SK-N-SH (cell line): Measurements from ENCODE around the gene ZBTB6. TPM values are rescaled to one million over a fixed set of nuclear protein-coding genes. Genes with fewer than 3 reads are reported as not detected.
A peak's percentile ranks its signal among the peaks of the same experiment; 100 is the strongest.

Experiments
- CTCF ChIA-PET: fragments of 300-600, 350-600 bp; formaldehyde crosslinking; extraction: SDS; loops from one replicate; lab custom pipeline; 2021; lab: Yijun Ruan, JAX
- POLR2A ChIA-PET: fragments of 350-600 bp; sonication (Branson Sonifier 250); formaldehyde crosslinking; extraction: SDS; loops from one replicate; lab custom pipeline; 2020; ENCODE audit warnings: antibody characterized with exemption, inconsistent platforms; lab: Yijun Ruan, JAX
- DNase-seq: peaks from one replicate; pipeline ENCODE4 v3.0.0; 2012
- H2AFZ ChIP-seq: fragments of 200-600 bp; sonication (generic); 2 replicates; pipeline ENCODE4 v1.8.1; 2016; ENCODE audit warnings: antibody characterized with exemption, mild to moderate bottlenecking, low read depth
- H3F3A ChIP-seq: fragments of 200-600 bp; sonication (generic); replicated peaks from 2 replicates; pipeline ENCODE3; 2016; ENCODE audit warnings: antibody characterized with exemption, mild to moderate bottlenecking; ENCODE audit not compliant: insufficient read depth
- H3K27ac ChIP-seq, 2 experiments: fragments of 200-500 bp in 1 of 2; fragments of 200-600 bp in 1 of 2; sonication (Bioruptor generic) in 1 of 2; sonication (generic), shearing (Covaris generic) in 1 of 2; 2 replicates each; pipeline versions ENCODE4 v1.5.1 to v1.6.1; 2014 to 2016; ENCODE audit warnings: low read depth in 2 of 2, inconsistent platforms in 1 of 2, low read length in 1 of 2, mild to moderate bottlenecking in 1 of 2, mixed read lengths in 1 of 2
- H3K27me3 ChIP-seq: fragments of 200-600 bp; sonication (generic), shearing (Covaris generic); 2 replicates; pipeline ENCODE4 v1.6.1; 2016; ENCODE audit warnings: mixed run types; ENCODE audit not compliant: insufficient read depth
- H3K36me3 ChIP-seq, 2 experiments: fragments of 200-500 bp in 1 of 2; fragments of 200-600 bp in 1 of 2; sonication (Bioruptor generic) in 1 of 2; sonication (generic) in 1 of 2; replicated peaks in 1 of 2; 2 replicates each; pipeline versions ENCODE3 to v1.5.1; 2014 to 2016; ENCODE audit warnings: low read length in 1 of 2, mild to moderate bottlenecking in 1 of 2; ENCODE audit not compliant: insufficient read depth in 2 of 2, control insufficient read depth in 1 of 2
- H3K4me1 ChIP-seq, 2 experiments: fragments of 200-500 bp in 1 of 2; fragments of 200-600 bp in 1 of 2; sonication (Bioruptor generic) in 1 of 2; sonication (generic), shearing (Covaris generic) in 1 of 2; 2 replicates each; pipeline versions ENCODE4 v1.5.1 to v1.6.1; 2014 to 2016; ENCODE audit warnings: low read depth in 1 of 2, low read length in 1 of 2, mixed run types in 1 of 2; ENCODE audit not compliant: insufficient read depth in 2 of 2, control insufficient read depth in 1 of 2
- H3K4me2 ChIP-seq: fragments of 200-600 bp; sonication (generic), shearing (Covaris generic); 2 replicates; pipeline ENCODE4 v1.6.1; 2017; ENCODE audit warnings: mixed run types
- H3K4me3 ChIP-seq, 2 experiments: fragments of 200-500 bp in 1 of 2; fragments of 200-600 bp in 1 of 2; sonication (Bioruptor generic) in 1 of 2; sonication (generic), shearing (Covaris generic) in 1 of 2; 2 replicates each; pipeline versions ENCODE4 v1.5.1 to v1.8.1; 2014 to 2016; ENCODE audit warnings: low read depth in 2 of 2, inconsistent platforms in 1 of 2, low read length in 1 of 2, mild to moderate bottlenecking in 1 of 2, mixed read lengths in 1 of 2, moderate library complexity in 1 of 2
- H3K79me2 ChIP-seq: fragments of 200-600 bp; sonication (generic); 2 replicates; pipeline ENCODE4 v1.8.1; 2017; ENCODE audit warnings: mild to moderate bottlenecking; ENCODE audit not compliant: insufficient read depth
- H3K9ac ChIP-seq: fragments of 200-600 bp; sonication (generic); 2 replicates; pipeline ENCODE4 v1.6.1; 2017; ENCODE audit warnings: mixed run types
- H3K9me2 ChIP-seq: fragments of 200-600 bp; sonication (generic); 2 replicates; pipeline ENCODE4 v1.6.1; 2017; ENCODE audit warnings: mixed run types
- H3K9me3 ChIP-seq: fragments of 200-600 bp; sonication (generic); 2 replicates; pipeline ENCODE4 v1.6.1; 2017; ENCODE audit warnings: mixed run types, mild to moderate bottlenecking, moderate library complexity
- H4K20me1 ChIP-seq: fragments of 200-600 bp; sonication (generic); 2 replicates; pipeline ENCODE4 v1.6.1; 2017; ENCODE audit warnings: mild to moderate bottlenecking, mixed run types; ENCODE audit not compliant: insufficient read depth
- CHD2 ChIP-seq: fragments of 150-350 bp; IDR thresholded peaks from 2 replicates; pipeline ENCODE4 v1.6.1; 2018; ENCODE audit warnings: low read length; ENCODE audit not compliant: partially characterized antibody
- EZH2phosphoT487 ChIP-seq: fragments of 200-600 bp; sonication (generic); IDR thresholded peaks from 2 replicates; pipeline ENCODE4 v1.6.1; 2017; ENCODE audit warnings: low read depth, mixed run types, mild to moderate bottlenecking, antibody characterized with exemption, moderate library complexity, borderline replicate concordance
- FOSL2 ChIP-seq: IDR thresholded peaks from 2 replicates; pipeline ENCODE4 v1.4.0; 2012; ENCODE audit warnings: low read depth, mild to moderate bottlenecking, moderate library complexity, borderline replicate concordance
- FOXJ3 ChIP-seq: sonication (generic); formaldehyde crosslinking; IDR thresholded peaks from 2 replicates; pipeline ENCODE4 v1.5.1; 2020; ENCODE audit warnings: mild to moderate bottlenecking, missing genetic modification reagents
- FOXM1 ChIP-seq: IDR thresholded peaks from 2 replicates; pipeline ENCODE4 v1.4.0; 2012; ENCODE audit warnings: low read depth, mild to moderate bottlenecking
- MXI1 ChIP-seq: IDR thresholded peaks from 2 replicates; pipeline ENCODE4 v1.6.1; 2012; ENCODE audit warnings: mild to moderate bottlenecking, low read depth, low read length, improper control_type of control experiment
- NRF1 ChIP-seq: IDR thresholded peaks from 2 replicates; pipeline ENCODE4 v1.6.1; 2012; ENCODE audit warnings: low read depth, mild to moderate bottlenecking, low read length
- POLR2AphosphoS5 ChIP-seq: IDR thresholded peaks from 2 replicates; pipeline ENCODE4 v1.6.1; 2012; ENCODE audit warnings: low read depth, low read length
- RAD21 ChIP-seq: IDR thresholded peaks from 2 replicates; pipeline ENCODE4 v1.6.1; 2012; ENCODE audit warnings: mild to moderate bottlenecking, low read length
- RCOR1 ChIP-seq: fragments of 150-350 bp; IDR thresholded peaks from 2 replicates; pipeline ENCODE4 v1.6.1; 2017; ENCODE audit warnings: antibody characterized with exemption, low read length
- SIN3A ChIP-seq: IDR thresholded peaks from 2 replicates; pipeline ENCODE4 v1.6.1; 2012; ENCODE audit warnings: low read depth, mild to moderate bottlenecking, low read length, moderate library complexity, borderline replicate concordance
- TCF12 ChIP-seq: IDR thresholded peaks from 2 replicates; pipeline ENCODE4 v1.4.0; 2012
- WGBS: methylation state at CpG from one replicate; pipeline ENCODE4 v1.1.6; 2017; ENCODE audit warnings: low lambda C conversion rate; 5-methylcytosine and 5-hydroxymethylcytosine counted together
- polyA plus RNA-seq, 3 experiments: library from polyadenylated mRNA; depleted of rRNA; stranded (reverse); fragments of >200 nt; gene quantifications; 2 replicates each; pipeline ENCODE4 v1.2.3, GENCODE V29; 2012
- TF ChIP-seq, protein P1 (sequence below): IDR thresholded peaks from 2 replicates; pipeline ENCODE4 v1.4.0; 2012; ENCODE audit warnings: low read depth, borderline replicate concordance
- TF ChIP-seq, protein P2 (sequence below): fragments of 150-350 bp; IDR thresholded peaks from 2 replicates; pipeline ENCODE4 v1.6.1; 2017; ENCODE audit warnings: antibody characterized with exemption, low read length, low read depth, borderline replicate concordance
- TF ChIP-seq, protein P3 (sequence below): IDR thresholded peaks from 2 replicates; pipeline ENCODE4 v1.4.0; 2012; ENCODE audit warnings: low read depth
- TF ChIP-seq, protein P4 (sequence below): IDR thresholded peaks from 2 replicates; pipeline ENCODE4 v1.4.0; 2012; ENCODE audit warnings: low read depth, borderline replicate concordance
- TF ChIP-seq, protein P5 (sequence below): fragments of 150-350 bp; IDR thresholded peaks from 2 replicates; pipeline ENCODE4 v1.6.1; 2016; ENCODE audit warnings: mild to moderate bottlenecking, low read depth, low read length

ZBTB6 gene
- polyA plus RNA-seq, 1 of the 3 experiments (the other 2 are of a cell fraction), result 2.2 TPM

DNA sequence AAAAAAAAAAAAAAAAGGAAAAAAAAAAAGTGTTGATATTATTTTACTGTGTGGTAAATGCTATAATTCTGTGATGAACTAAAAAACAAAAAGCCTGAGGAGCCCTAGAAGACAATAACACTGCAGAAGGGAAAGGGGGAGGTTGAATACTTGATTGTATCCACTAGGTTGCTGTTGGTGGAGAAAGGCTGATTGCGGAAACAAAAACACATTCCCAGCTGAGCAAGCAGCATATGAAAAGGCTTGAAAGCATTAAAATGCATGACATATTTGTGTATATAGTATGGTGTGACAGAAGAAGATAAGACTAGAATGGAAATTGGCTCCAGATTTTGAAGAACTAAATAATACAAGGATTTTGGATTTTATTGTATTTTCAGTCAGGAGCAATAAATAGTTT is 36.6 kb upstream of the ZBTB6 start (continued):
- TF ChIP-seq, protein P1, sequence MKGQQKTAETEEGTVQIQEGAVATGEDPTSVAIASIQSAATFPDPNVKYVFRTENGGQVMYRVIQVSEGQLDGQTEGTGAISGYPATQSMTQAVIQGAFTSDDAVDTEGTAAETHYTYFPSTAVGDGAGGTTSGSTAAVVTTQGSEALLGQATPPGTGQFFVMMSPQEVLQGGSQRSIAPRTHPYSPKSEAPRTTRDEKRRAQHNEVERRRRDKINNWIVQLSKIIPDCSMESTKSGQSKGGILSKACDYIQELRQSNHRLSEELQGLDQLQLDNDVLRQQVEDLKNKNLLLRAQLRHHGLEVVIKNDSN, result no peak
- TF ChIP-seq FOXJ3 (no peak), FOXM1 (no peak), POLR2AphosphoS5 (no peak), NRF1 (no peak), RAD21 (no peak), SIN3A (no peak)
- TF ChIP-seq, protein P2, sequence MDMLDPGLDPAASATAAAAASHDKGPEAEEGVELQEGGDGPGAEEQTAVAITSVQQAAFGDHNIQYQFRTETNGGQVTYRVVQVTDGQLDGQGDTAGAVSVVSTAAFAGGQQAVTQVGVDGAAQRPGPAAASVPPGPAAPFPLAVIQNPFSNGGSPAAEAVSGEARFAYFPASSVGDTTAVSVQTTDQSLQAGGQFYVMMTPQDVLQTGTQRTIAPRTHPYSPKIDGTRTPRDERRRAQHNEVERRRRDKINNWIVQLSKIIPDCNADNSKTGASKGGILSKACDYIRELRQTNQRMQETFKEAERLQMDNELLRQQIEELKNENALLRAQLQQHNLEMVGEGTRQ, result no peak
- TF ChIP-seq, all 33 proteins: peak for 0

DNA sequence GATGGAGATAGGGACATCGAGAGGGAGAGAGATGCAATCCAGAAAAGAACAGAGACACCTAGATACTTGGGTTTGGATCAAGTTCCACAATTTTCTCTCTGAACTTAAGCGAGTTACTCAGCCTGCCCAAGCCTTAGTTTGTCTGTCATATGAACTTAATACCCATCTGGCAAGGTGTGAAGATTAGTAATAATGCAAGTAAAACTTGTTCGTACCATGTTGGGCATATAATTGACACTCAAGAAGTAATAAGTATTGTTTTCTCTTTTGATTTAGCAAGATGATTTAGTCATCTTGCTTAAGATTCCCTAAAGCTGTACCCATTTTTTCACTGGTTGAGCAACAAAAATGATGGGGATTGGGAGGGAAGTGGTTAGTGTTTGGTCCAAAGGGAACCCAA is 35.2 kb upstream of the ZBTB6 start:
- CTCF ChIA-PET, result no interaction called here
- Histone ChIP-seq H3F3A (peaks cover 7% of the 10 kb centered on the region), H3K9ac (no peak overlapping the region), H3K9me2 (no peaks in the 10 kb centered on the region), H3K27ac (peak overlapping the region in 1 of 2 experiments; percentile 19; a peak in 1 of 4 replicates), H2AFZ (no peak overlapping the region), H3K27me3 (no peaks in the 10 kb centered on the region), H3K4me3 (no peak overlapping the region), H3K36me3 (peaks cover 0 to 14% of the 10 kb centered on the region in 2 experiments), H3K9me3 (no peaks in the 10 kb centered on the region)
- WGBS, result 97% methylated on average over 3 of the region's 3 CpGs
- DNase-seq, result no peak
- TF ChIP-seq EZH2phosphoT487 (no peak), FOXJ3 (no peak), RCOR1 (no peak), TCF12 (no peak)
- TF ChIP-seq, protein P3, sequence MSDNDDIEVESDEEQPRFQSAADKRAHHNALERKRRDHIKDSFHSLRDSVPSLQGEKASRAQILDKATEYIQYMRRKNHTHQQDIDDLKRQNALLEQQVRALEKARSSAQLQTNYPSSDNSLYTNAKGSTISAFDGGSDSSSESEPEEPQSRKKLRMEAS, result no peak
- TF ChIP-seq, all 33 proteins: peak for 0
- POLR2A ChIA-PET, result no interaction called here
- Histone ChIP-seq H4K20me1 (peaks cover 73% of the 10 kb centered on the region), H3K4me2 (peak overlapping the region; percentile 31; the same call in 1 of the 2 replicates), H3K79me2 (peaks cover 99% of the 10 kb centered on the region), H3K4me1 (peaks cover 0 to 25% of the 10 kb centered on the region in 2 experiments; a peak in 2 of 4 replicates)

DNA sequence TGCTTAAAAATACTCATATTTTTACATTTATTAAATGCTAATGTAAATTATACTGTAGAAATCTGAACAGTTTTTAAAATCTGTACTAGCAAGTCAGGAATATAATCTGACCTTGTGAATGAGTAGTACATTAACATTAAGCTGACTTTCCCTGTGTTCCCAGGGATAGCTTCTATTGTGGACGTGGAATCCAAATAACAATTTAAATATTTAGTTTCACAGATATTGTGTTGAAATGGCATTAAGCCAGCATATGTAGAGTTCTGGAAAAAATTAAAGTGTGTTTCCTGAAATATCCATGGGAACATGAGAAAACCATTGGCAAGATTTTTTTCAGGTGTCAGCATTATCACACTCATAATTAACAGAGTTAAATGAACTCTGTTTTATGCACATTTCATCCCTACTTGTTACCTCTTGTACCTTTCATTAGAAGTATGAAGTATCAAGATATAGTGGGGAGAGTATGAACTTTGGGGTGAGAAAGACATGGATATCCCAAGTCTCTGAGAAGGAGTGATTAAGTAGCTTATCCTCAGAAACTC is 33.4 kb upstream of the ZBTB6 start:
- POLR2A ChIA-PET, result no interaction called here
- TF ChIP-seq, protein P4, sequence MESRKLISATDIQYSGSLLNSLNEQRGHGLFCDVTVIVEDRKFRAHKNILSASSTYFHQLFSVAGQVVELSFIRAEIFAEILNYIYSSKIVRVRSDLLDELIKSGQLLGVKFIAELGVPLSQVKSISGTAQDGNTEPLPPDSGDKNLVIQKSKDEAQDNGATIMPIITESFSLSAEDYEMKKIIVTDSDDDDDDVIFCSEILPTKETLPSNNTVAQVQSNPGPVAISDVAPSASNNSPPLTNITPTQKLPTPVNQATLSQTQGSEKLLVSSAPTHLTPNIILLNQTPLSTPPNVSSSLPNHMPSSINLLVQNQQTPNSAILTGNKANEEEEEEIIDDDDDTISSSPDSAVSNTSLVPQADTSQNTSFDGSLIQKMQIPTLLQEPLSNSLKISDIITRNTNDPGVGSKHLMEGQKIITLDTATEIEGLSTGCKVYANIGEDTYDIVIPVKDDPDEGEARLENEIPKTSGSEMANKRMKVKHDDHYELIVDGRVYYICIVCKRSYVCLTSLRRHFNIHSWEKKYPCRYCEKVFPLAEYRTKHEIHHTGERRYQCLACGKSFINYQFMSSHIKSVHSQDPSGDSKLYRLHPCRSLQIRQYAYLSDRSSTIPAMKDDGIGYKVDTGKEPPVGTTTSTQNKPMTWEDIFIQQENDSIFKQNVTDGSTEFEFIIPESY, result no peak
- TF ChIP-seq, protein P1, result no peak
- TF ChIP-seq CHD2, result no peak
- TF ChIP-seq, protein P5, sequence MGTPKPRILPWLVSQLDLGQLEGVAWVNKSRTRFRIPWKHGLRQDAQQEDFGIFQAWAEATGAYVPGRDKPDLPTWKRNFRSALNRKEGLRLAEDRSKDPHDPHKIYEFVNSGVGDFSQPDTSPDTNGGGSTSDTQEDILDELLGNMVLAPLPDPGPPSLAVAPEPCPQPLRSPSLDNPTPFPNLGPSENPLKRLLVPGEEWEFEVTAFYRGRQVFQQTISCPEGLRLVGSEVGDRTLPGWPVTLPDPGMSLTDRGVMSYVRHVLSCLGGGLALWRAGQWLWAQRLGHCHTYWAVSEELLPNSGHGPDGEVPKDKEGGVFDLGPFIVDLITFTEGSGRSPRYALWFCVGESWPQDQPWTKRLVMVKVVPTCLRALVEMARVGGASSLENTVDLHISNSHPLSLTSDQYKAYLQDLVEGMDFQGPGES, result no peak
- no peak for TF ChIP-seq TCF12
- no peak for TF ChIP-seq MXI1
- TF ChIP-seq FOSL2, result no peak

More for the DNA sequence above, 33.4 kb upstream of the ZBTB6 start:
- H2AFZ ChIP-seq, result no peak overlapping the region
- no peak overlapping the region for H3K9ac ChIP-seq
- H4K20me1 ChIP-seq, result peaks cover 84% of the 10 kb centered on the region
- DNase-seq, result no peak
- H3K9me2 ChIP-seq, result no peaks in the 10 kb centered on the region
- CTCF ChIA-PET, result interaction anchor here (1.4 kb wide), 1 partner anchor 16 kb away, joined by 3 read pairs; no protein-coding TSS in a partner anchor
- peaks cover 0 to 14% of the 10 kb centered on the region in 2 experiments for H3K36me3 ChIP-seq
- no peak overlapping the region for H3K27ac ChIP-seq
- no peak overlapping the region for H3K4me2 ChIP-seq
- H3K4me1 ChIP-seq, result peaks cover 0 to 25% of the 10 kb centered on the region in 2 experiments; a peak in 2 of 4 replicates
- H3K4me3 ChIP-seq, result no peak overlapping the region
- H3F3A ChIP-seq, result peaks cover 7% of the 10 kb centered on the region
- H3K27me3 ChIP-seq, result no peaks in the 10 kb centered on the region
- peaks cover 100% of the 10 kb centered on the region for H3K79me2 ChIP-seq
- no peaks in the 10 kb centered on the region for H3K9me3 ChIP-seq
- 100% methylated on average over 1 of the region's 1 CpG for WGBS
